GM12874 (cell line): ENCODE measurements around the gene MRPL23.

Experiments
- CTCF ChIP-seq: IDR thresholded peaks from 2 replicates; pipeline ENCODE4 v1.5.1; 2011; ENCODE audit warnings: low read depth, mild to moderate bottlenecking, control low read depth, low read length, moderate library complexity; ENCODE audit not compliant: insufficient read depth

The MRPL23 gene

GRCh38 chr11:1994121-1994520 lies 47.0 kb downstream of the MRPL23 start:
- TF ChIP-seq CTCF, result no peak

GRCh38 chr11:1997755-1998154 lies 50.6 kb downstream of the MRPL23 start, which contains the start of gene H19:
Gene H19, minus strand, starts transcription at chr11:1997842.
- no peak for TF ChIP-seq CTCF

- TF ChIP-seq CTCF, result no peak
Measured at GRCh38 chr11:1998290-1998689, 51.2 kb downstream of the MRPL23 start.

- no peak for TF ChIP-seq CTCF
Measured at GRCh38 chr11:1998861-1999260, 51.7 kb downstream of the MRPL23 start.

GRCh38 chr11:2002042-2002776 lies 55.1 kb downstream of the MRPL23 start:
- TF ChIP-seq CTCF, result no peak

- no peak for TF ChIP-seq CTCF
Measured at GRCh38 chr11:2002807-2003206, 55.7 kb downstream of the MRPL23 start.

- TF ChIP-seq CTCF, result no peak
Measured at GRCh38 chr11:2004466-2004865, 57.3 kb downstream of the MRPL23 start.
